GM20000 (cell line): Measurements from ENCODE around the gene RAB11FIP4.
A peak's percentile ranks its signal among the peaks of the same experiment; 100 is the strongest.

Experiments
- DNase-seq: peaks from one replicate; pipeline ENCODE4 v3.0.0; 2012; ENCODE audit warnings: low spot score
- CTCF ChIP-seq: IDR thresholded peaks from 2 replicates; pipeline ENCODE4 v1.5.1; 2012; ENCODE audit warnings: mild to moderate bottlenecking, control low read depth; ENCODE audit errors: extremely low read depth, missing control alignments

Gene RAB11FIP4

GRCh38 chr17:31549121-31549524, 157.6 kb downstream of the RAB11FIP4 start:
- TF ChIP-seq CTCF: no peak
- DNase-seq: no peak

- TF ChIP-seq CTCF: no peak
- peak; percentile 97 for DNase-seq
Measured at GRCh38 chr17:31549525-31550388, 158.3 kb downstream of the RAB11FIP4 start.

- no peak for DNase-seq
- TF ChIP-seq CTCF: no peak
Measured at GRCh38 chr17:31550389-31551056, 159.0 kb downstream of the RAB11FIP4 start.

GRCh38 chr17:31552568-31552967, 161.1 kb downstream of the RAB11FIP4 start:
- no peak for TF ChIP-seq CTCF

GRCh38 chr17:31553506-31553905, 162.0 kb downstream of the RAB11FIP4 start:
- no peak for TF ChIP-seq CTCF
- DNase-seq: no peak

More at GRCh38 chr17:31552568-31552967, 161.1 kb downstream of the RAB11FIP4 start:
- DNase-seq: no peak

GRCh38 chr17:31554930-31555329, 163.5 kb downstream of the RAB11FIP4 start:
- no peak for DNase-seq
- TF ChIP-seq CTCF: no peak

GRCh38 chr17:31556969-31557645, 165.6 kb downstream of the RAB11FIP4 start:
- DNase-seq: no peak
- TF ChIP-seq CTCF: no peak
